ENCODE data around the gene PDE3B.

DNA sequence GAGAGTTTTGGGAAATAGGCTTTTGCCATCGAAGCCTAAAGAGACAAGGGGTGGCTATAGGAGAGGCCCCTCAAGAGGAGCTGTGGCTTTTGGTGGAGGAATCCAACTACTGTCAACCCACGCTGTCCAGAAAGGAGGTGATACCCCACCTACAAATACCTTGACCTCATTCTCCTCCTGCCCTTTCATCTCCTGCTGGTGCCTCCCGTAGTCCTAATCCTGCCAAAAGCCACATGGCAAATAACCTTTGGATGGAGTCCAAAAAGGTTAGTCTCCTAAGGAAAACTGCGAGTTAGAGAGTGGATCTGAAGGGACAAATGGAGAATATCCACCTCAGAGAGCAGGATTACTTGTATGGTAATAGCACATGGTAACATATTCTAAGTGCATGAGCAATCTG, 112.7 kb downstream of the PDE3B start:
- TF ChIP-seq POLR2A (IDR thresholded peaks at IDR 0.05; ENCODE audit: low read length) (no peak), GATA1 (IDR thresholded peaks at IDR 0.05; ENCODE audit: low read depth, low read length) (no peak)
